Esophagus squamous epithelium (tissue), 4 donors: ENCODE results near the gene DAG1.

Experiments
- POLR2A ChIP-seq, 4 donors: fragments of 450-650 bp; IDR thresholded peaks; one replicate each; pipeline ENCODE4 v1.6.1; 2017; ENCODE audit warnings: antibody characterized with exemption in 4 of 4, mild to moderate bottlenecking in 4 of 4, moderate library complexity in 3 of 4
- TF ChIP-seq, protein P1 (sequence below), 6 experiments: fragments of 450-650 bp in 4 of 6; fragments of 200-600 bp in 2 of 6; sonication (generic) in 2 of 6; IDR thresholded peaks; one replicate each; pipeline ENCODE4 v1.5.1; 2016 to 2019; ENCODE audit warnings: antibody characterized with exemption in 6 of 6, mild to moderate bottlenecking in 4 of 6, moderate library complexity in 4 of 6

DNA sequence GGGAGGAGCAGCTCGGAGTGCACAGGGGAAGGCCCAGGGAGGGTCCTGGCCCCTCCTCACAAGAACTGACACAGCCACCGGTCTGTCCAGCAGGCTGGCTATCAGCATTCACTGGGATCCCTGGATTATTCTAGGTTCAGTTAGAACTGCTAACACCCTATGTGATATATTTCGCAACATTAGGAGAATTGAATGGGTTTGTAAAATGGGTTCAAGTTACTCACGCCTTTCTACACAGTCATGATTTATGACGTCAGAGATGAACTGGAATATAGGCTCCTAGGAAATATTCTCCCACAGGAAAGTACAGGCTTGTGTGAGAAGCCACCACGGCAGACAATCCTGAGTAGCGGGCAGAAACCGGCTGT, 83.2 kb downstream of the DAG1 start:
- no peak for TF ChIP-seq POLR2A (IDR thresholded peaks at IDR 0.05)
- TF ChIP-seq, protein P1, sequence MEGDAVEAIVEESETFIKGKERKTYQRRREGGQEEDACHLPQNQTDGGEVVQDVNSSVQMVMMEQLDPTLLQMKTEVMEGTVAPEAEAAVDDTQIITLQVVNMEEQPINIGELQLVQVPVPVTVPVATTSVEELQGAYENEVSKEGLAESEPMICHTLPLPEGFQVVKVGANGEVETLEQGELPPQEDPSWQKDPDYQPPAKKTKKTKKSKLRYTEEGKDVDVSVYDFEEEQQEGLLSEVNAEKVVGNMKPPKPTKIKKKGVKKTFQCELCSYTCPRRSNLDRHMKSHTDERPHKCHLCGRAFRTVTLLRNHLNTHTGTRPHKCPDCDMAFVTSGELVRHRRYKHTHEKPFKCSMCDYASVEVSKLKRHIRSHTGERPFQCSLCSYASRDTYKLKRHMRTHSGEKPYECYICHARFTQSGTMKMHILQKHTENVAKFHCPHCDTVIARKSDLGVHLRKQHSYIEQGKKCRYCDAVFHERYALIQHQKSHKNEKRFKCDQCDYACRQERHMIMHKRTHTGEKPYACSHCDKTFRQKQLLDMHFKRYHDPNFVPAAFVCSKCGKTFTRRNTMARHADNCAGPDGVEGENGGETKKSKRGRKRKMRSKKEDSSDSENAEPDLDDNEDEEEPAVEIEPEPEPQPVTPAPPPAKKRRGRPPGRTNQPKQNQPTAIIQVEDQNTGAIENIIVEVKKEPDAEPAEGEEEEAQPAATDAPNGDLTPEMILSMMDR (IDR thresholded peaks at IDR 0.05) = no peak
